NCI-H187 (cell line): ENCODE data around the gene RFPL4A.
"Not testable (repeated sequence)": the region's sequence is repeated elsewhere in the genome, so short reads cannot be mapped to it uniquely, and the experiment has no call there.

ENCODE experiments used
- DNase-seq, 2 experiments: peaks; one replicate each; lab custom pipeline; 2025; lab: John Stamatoyannopoulos, UW

The RFPL4A gene

GRCh38 chr19:55758797-55759196, at the start of gene RFPL4A:
TSS of gene RFPL4A (plus strand) at chr19:55759097. CDS start at chr19:55761801, 2,704 bp downstream.
- not testable (repeated sequence) for DNase-seq

DNA sequence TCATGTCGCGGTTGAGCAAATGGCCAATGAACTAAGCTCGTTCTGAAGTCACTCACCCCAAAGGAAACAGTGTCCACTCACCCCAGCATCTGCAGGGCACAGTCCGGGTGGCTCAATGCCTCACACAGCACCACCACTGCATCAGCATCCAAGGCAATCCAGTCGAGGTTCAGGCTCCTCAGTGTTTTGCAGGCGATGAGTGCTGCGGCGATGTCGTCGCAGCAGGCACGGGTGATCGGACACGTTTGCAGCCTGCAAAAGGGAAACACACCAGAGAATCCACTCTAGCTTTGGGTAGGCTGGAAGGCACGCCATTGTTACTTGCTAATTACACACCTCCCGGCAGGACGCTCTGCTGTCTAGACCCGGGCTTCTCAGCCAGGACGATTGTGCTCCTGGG, 47.2 kb upstream of the RFPL4A start:
- DNase-seq = no peak

GRCh38 chr19:55712804-55713631, 45.9 kb upstream of the RFPL4A start:
- no peak for DNase-seq

DNA sequence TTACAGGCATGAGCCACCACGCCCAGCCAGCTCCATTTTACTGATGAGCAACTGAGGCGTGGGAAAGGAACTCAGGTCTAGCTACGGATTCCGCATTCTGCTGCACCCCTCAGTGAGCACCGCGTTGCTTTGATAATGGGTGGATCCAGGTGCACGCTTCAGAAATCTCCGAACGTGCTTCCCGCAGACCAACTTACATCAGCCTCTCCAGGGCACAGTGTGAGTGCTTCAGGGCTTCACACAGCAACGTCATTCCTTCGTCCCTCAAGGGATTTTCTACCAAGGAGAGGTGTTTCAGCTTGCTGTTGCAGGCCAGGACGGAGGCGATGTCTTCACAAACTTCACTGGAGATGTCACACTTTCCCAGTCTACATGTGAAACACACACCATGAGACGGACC, 42.4 kb upstream of the RFPL4A start:
- no peak for DNase-seq

- no peak for DNase-seq
Measured at GRCh38 chr19:55717251-55717650, 41.6 kb upstream of the RFPL4A start.

DNA sequence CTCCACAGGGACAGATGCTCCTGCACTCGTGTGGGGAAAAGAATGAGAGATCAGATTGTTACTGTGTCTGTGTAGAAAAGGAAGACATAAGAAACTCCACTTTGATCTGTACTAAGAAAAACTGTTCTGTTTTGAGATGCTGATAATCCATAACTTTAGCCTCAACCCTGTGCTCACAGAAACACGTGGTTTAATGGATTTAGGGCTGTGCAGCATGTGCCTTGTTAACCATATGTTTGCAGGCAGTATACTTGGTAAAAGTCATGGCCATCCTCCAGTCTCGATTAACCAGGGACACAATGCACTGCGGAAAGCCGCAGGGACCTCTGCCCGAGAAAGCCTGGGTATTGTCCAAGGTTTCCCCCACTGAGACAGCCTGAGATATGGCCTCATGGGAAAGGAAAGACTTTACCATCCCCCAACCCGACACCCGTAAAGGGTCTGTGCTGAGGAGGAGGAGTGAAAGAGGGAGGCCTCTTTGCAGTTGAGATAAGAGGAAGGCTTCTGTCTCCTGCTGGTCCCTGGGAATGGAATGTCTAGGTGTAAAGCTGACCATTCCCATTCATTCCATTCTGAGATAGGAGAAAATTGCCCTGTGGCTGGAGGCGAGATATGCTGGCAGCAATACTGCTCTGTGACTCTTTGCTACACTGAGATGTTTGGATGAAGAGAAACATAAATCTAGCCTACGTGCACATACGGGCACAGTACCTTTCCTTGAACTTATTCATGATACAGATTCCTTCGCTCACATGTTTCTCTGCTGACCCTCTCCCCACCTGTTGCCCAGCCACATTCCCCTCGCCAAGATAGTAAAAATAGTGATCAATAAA, 40.8 kb upstream of the RFPL4A start:
- not testable (repeated sequence) for DNase-seq

GRCh38 chr19:55720214-55720746, 38.6 kb upstream of the RFPL4A start:
- no peak for DNase-seq

GRCh38 chr19:55720801-55721200, 38.1 kb upstream of the RFPL4A start:
- no peak for DNase-seq

GRCh38 chr19:55723491-55723890, 35.4 kb upstream of the RFPL4A start:
- DNase-seq = no peak

- not testable (repeated sequence) for DNase-seq
Measured at GRCh38 chr19:55730378-55730777, 28.5 kb upstream of the RFPL4A start.

DNA sequence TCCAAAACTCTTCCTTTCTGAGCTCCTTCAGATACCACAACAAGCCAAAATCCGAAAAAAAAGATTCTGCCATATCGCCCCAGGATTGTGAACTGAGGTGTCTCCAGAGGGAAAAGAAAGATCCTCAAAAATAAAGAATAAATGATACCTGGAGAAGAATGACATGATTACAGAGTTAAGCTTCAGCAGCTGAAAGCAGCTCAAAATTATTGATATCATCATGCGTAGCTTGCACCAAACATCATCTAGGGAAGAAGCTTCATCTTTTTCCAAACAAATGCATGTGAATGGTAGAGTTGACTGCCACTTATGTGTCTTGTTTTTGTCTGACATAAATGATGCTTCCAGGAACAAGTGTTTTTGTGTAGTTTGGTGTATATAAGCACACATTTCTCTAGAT, 20.6 kb upstream of the RFPL4A start, which contains the start of gene NLRP9:
NLRP9 (minus strand) TSS at position 101 of the 400 bp plus-strand sequence; CDS start at position 73, 28 bp downstream.
- DNase-seq = no peak

GRCh38 chr19:55750715-55751114, 8.2 kb upstream of the RFPL4A start:
- no peak for DNase-seq

GRCh38 chr19:55753401-55753800, 5.5 kb upstream of the RFPL4A start:
- DNase-seq = no peak

DNA sequence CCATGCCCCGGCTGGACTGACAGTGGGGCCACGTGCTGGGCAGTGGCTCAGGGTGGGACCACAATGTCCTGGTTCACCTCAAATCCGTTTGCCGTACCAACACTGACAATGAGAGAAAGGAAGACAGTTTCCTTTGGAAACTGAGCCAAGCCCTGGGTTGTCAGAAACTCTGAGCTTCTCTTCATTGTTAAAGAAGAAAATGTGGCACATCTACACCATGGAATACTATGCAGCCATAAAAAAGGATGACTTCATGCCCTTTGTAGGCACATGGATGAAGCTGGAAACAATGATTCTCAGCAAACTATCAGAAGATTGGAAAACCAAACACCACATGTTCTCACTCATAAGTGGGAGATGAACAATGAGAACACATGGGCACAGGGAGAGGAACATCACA, 2.1 kb upstream of the RFPL4A start:
- DNase-seq = not testable (repeated sequence)

- no peak for DNase-seq
Measured at GRCh38 chr19:55766466-55766865, 7.6 kb downstream of the RFPL4A start.

DNA sequence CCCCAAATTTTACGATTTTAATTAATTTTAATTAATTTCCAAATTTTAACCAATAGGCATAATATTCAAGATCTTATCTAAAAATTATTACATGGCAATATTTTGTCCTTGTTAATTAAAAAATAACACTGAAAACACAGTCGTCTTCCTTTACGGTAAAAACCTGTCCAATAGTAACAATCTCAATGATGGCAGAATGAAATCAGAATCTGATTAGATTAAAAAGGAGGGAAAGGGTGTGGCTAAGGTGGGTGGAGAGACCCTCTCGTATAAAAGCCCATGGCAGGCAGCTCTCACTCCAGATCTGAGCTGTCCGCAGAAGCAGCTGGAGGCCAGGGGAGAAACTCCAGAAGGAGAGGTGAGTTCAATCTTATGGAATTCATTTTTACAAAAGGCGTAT, 9.9 kb downstream of the RFPL4A start, which contains the start of gene RFPL4AL1:
RFPL4AL1 (plus strand) TSS at position 301 of the 400 bp plus-strand sequence. CDS start 2,687 bp downstream, outside the sequence.
- not testable (repeated sequence) for DNase-seq

DNA sequence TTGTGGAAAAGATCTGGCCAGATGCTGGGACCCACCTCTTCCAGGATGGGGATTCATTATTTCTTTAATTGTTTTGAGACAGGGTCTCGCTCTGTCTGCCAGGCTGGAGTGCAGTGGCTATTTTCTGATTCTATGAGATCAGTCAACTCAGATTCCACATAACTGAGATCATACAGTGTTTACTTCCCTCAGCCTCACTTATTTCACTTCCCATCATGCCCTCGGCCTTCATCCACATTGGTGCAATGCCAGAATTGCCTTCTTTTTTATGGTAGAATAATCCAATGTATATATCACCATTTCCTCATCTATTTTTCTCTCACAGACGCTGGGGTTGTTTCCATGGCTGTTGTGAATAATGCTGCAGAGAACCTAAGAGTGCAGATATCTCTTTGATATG, 10.7 kb downstream of the RFPL4A start:
- not testable (repeated sequence) for DNase-seq

DNA sequence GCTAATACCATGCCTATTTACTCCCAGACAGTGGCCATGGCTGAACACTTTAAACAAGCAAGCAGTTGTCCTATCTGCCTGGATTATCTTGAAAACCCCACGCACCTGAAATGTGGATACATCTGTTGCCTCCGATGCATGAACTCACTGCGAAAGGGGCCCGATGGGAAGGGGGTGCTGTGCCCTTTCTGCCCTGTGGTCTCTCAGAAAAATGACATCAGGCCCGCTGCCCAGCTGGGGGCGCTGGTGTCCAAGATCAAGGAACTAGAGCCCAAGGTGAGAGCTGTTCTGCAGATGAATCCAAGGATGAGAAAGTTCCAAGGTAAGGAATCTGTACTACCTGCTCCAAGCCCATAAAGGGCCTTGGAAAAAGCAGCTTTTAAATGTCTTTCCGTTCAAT, 18.6 kb downstream of the RFPL4A start:
- DNase-seq = peak in 1 of 2 experiments; percentile 21

GRCh38 chr19:55778331-55778730, 19.4 kb downstream of the RFPL4A start:
- DNase-seq = no peak

DNA sequence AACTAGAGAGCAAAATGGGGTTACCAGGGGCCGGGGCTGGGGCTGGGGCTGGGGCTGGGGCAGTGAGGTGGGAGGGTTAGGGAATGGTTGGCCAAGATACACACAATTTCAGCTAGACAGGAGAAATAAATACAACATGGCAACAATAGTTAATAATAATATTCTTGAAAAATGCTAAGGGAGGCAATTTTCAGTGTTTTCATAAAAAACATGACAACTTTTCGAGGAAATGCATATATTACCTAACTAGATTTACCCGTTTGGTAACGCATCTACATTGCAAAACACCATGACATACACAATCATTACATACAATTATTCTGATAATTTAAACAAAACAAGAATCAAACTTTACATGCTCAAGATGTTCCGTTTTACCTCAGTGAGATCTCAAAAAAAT, 22.2 kb downstream of the RFPL4A start:
- DNase-seq = no peak

DNA sequence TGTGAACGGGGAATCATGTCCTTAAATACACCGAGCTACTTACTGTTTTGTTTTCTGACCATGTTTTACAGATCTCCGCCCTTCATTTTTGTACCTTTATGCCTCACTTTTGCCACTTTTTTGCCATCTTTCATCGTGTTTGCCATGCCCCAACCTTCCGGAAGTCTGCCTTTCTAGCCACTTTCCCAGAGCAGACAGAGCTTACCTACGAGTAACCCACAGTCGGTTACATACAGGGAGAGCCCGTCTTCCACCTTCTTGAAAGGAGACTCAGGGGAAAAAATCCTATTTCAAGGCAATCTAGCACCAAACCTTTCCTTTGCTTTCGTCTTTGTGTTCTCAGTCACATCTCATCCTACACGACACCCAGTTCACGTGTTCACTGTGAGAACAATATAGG, 36.1 kb downstream of the RFPL4A start:
- DNase-seq = no peak

- no peak for DNase-seq
Measured at GRCh38 chr19:55801416-55801815, 42.5 kb downstream of the RFPL4A start.
